Esophagus muscularis mucosa (tissue), 4 donors: Measurements from ENCODE around the gene JMJD1C. TPM values are rescaled to one million over a fixed set of nuclear protein-coding genes. Genes with fewer than 3 reads are reported as not detected.
A peak's percentile ranks its signal among the peaks of the same experiment; 100 is the strongest.

ENCODE experiments used
- DNase-seq: peaks from one replicate; pipeline ENCODE4 v3.0.0-alpha.2; 2017; ENCODE audit errors: extremely low spot score
- H3K27ac ChIP-seq, 4 donors: fragments of 200-600 bp; sonication (generic); replicated peaks in 1 of 4; 1 replicate in 3 of 4; 2 replicates in 1 of 4; pipeline ENCODE4 v1.5.1; 2016 to 2019; ENCODE audit warnings: mild to moderate bottlenecking in 1 of 4
- H3K27me3 ChIP-seq, 4 donors: fragments of 200-600 bp; sonication (generic); one replicate each; pipeline versions ENCODE4 v1.5.1 to v1.6.0; 2016 to 2019
- H3K36me3 ChIP-seq, 4 donors: fragments of 200-600 bp; sonication (generic); one replicate each; pipeline ENCODE4 v1.5.1; 2016 to 2019
- H3K4me1 ChIP-seq, 4 donors: fragments of 200-600 bp; sonication (generic); one replicate each; pipeline ENCODE4 v1.5.1; 2016 to 2019
- H3K4me3 ChIP-seq, 4 donors: fragments of 200-600 bp; sonication (generic); 1 replicate in 2 of 4; 2 replicates in 2 of 4; pipeline ENCODE4 v1.5.1; 2016 to 2019; ENCODE audit warnings: mild to moderate bottlenecking in 4 of 4, moderate library complexity in 1 of 4
- H3K9me3 ChIP-seq, 4 donors: fragments of 200-600 bp; sonication (generic); 1 replicate in 3 of 4; 2 replicates in 1 of 4; pipeline ENCODE4 v1.5.1; 2016 to 2019
- EP300 ChIP-seq: sonication (generic); formaldehyde crosslinking; IDR thresholded peaks from one replicate; pipeline ENCODE4 v1.6.1; 2017; ENCODE audit warnings: antibody characterized with exemption
- POLR2A ChIP-seq: fragments of 450-650 bp; IDR thresholded peaks from one replicate; pipeline ENCODE4 v1.6.1; 2017; ENCODE audit warnings: antibody characterized with exemption, moderate library complexity, mild to moderate bottlenecking, low read depth
- POLR2AphosphoS5 ChIP-seq, 2 donors: sonication (generic); formaldehyde crosslinking; IDR thresholded peaks; one replicate each; pipeline ENCODE4 v1.6.1; 2017; ENCODE audit warnings: antibody characterized with exemption in 2 of 2
- WGBS: methylation state at CpG from one replicate; pipeline ENCODE4 v1.1.5; 2018; 5-methylcytosine and 5-hydroxymethylcytosine counted together
- intact Hi-C: fragments of 100-400 bp; cut with DNase I; formaldehyde crosslinking; loops from one replicate; pipeline ENCODE4 v1.15.1; 2023
- total RNA-seq, 4 donors: library from RNA; depleted of rRNA; stranded (reverse); fragments of >200 nt; gene quantifications; one replicate each; pipeline versions ENCODE4 v1.1.0 to v1.2.1, GENCODE V29; 2016
- TF ChIP-seq, protein P1 (sequence below), 3 experiments: fragments of 200-600 bp in 2 of 3; fragments of 450-650 bp in 1 of 3; sonication (generic) in 2 of 3; IDR thresholded peaks; one replicate each; pipeline ENCODE4 v1.5.1; 2017 to 2019; ENCODE audit warnings: antibody characterized with exemption in 3 of 3, mild to moderate bottlenecking in 2 of 3, moderate library complexity in 1 of 3

JMJD1C gene
- total RNA-seq, 4 donors from 2014 or later: 60.3 to 89.7 (median 79.8) TPM

DNA sequence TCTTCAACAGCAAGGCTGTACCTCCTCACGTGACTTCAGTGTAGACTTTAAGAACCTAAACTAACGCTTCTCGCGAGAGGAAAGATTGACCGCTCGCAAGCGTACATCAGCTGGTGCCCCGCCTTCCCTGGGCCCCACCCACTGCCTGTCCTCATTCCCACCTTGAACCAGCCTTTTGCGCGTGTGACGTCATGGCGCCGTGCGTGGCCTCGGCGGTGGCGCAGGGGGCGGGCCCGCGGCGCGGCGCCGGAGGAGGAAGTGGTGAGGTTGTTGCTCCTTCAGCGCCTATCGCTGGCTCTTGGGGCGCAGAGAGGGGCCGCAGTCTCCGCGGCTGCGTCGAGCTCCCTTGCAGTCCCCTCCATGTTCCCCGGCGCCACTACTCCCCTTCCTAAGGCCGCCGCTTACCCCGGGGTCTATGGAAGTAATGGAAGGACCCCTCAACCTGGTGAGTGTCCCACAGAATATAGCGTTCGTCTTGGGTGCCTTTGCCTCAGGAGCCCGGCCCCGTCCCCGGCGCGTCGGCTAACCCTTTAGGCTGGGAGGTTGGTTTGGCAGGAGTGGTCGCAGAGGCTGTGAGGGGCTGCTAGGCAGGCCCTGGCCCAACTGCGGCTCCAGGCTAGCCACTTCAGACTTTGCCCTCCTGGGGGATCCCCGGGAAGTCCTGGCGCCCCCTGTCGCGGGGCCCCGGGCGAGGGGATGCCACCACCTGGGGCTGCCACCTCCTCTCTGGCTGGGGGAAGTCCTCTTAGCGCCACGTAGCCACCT is 332.5 kb downstream of the JMJD1C start, which contains the start of gene NRBF2:
Gene NRBF2 (plus strand): TSS at position 273 of the 765 bp plus-strand sequence. CDS start 143 bp downstream, at position 416.
- H3K9me3 ChIP-seq: no peaks in the 10 kb centered on the region
- peak within 1 kb of the TSS; percentile 74 to 97 (median 82) for H3K4me3 ChIP-seq
- TF ChIP-seq EP300: no peak
- TF ChIP-seq POLR2A: peak; percentile 95
- TF ChIP-seq POLR2AphosphoS5 (IDR thresholded peaks at IDR 0.05): peak; percentile 98 to 99
- TF ChIP-seq, protein P1, sequence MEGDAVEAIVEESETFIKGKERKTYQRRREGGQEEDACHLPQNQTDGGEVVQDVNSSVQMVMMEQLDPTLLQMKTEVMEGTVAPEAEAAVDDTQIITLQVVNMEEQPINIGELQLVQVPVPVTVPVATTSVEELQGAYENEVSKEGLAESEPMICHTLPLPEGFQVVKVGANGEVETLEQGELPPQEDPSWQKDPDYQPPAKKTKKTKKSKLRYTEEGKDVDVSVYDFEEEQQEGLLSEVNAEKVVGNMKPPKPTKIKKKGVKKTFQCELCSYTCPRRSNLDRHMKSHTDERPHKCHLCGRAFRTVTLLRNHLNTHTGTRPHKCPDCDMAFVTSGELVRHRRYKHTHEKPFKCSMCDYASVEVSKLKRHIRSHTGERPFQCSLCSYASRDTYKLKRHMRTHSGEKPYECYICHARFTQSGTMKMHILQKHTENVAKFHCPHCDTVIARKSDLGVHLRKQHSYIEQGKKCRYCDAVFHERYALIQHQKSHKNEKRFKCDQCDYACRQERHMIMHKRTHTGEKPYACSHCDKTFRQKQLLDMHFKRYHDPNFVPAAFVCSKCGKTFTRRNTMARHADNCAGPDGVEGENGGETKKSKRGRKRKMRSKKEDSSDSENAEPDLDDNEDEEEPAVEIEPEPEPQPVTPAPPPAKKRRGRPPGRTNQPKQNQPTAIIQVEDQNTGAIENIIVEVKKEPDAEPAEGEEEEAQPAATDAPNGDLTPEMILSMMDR (IDR thresholded peaks at IDR 0.05): peak in 2 of 3 experiments; percentile 5 to 13
- no peaks in the 10 kb centered on the region for H3K36me3 ChIP-seq
- intact Hi-C loops: no loop called here
- WGBS: under 1% methylated on average over 22 of the region's 55 CpGs
- DNase-seq: peak; percentile 99
- peak within 1 kb of the TSS; percentile 88 to 96 (median 94) for H3K27ac ChIP-seq
- H3K27me3 ChIP-seq: no peaks in the 10 kb centered on the region
- peaks cover 23 to 37% (median 34%) of the 10 kb centered on the region in 4 donors for H3K4me1 ChIP-seq

GRCh38 chr10:63132651-63133055 is 333.1 kb downstream of the JMJD1C start:
- Histone ChIP-seq H3K27ac (peak overlapping the region; percentile 88 to 96 (median 94)), H3K36me3 (no peaks in the 10 kb centered on the region), H3K4me3 (peak overlapping the region; percentile 74 to 97 (median 82)), H3K9me3 (no peaks in the 10 kb centered on the region), H3K4me1 (peaks cover 23 to 37% (median 34%) of the 10 kb centered on the region in 4 donors), H3K27me3 (no peaks in the 10 kb centered on the region)
- TF ChIP-seq POLR2AphosphoS5 (IDR thresholded peaks at IDR 0.05) (no peak), POLR2A (no peak), EP300 (no peak)
- TF ChIP-seq, protein P1 (IDR thresholded peaks at IDR 0.05): no peak
- DNase-seq: no peak
- intact Hi-C loops: no loop called here
- 71% methylated on average over 6 of the region's 6 CpGs for WGBS

- DNase-seq: no peak
- peaks cover 9 to 13% (median 13%) of the 10 kb centered on the region in 4 donors for H3K4me1 ChIP-seq
- H3K27ac ChIP-seq: no peak overlapping the region
- H3K9me3 ChIP-seq: no peaks in the 10 kb centered on the region
- no peaks in the 10 kb centered on the region for H3K27me3 ChIP-seq
- no peak overlapping the region for H3K4me3 ChIP-seq
- TF ChIP-seq EP300 (no peak), POLR2AphosphoS5 (IDR thresholded peaks at IDR 0.05) (no peak), POLR2A (no peak)
- TF ChIP-seq, protein P1 (IDR thresholded peaks at IDR 0.05): no peak
- 87% methylated on average over 6 of the region's 6 CpGs for WGBS
- H3K36me3 ChIP-seq: no peaks in the 10 kb centered on the region
- intact Hi-C loops: no loop called here
These were observed 335.9 kb downstream of the JMJD1C start for GRCh38 chr10:63129888-63130287.

DNA sequence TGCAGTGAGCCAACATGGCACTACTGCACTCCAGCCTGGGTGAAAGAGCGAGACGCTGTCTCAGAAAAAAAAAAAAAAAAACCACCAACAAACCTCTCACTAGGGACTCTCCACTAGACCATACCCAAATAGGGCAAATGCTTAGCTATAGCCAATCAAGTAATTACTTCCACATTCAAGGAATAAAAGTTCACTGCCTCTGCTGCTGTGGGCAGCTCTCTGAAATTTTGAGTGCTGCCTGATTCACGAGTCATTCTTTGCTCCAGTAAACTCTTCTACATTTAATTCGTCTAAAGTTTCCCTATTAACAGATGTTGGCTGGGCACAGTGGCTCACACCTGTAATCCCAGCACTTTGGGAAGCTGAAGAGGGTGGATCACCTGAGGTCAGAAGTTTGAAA is 337.3 kb downstream of the JMJD1C start:
- no peak for DNase-seq
- no peaks in the 10 kb centered on the region for H3K36me3 ChIP-seq
- no peak overlapping the region for H3K27ac ChIP-seq
- 64% methylated on average over 4 of the region's 4 CpGs for WGBS
- intact Hi-C loops: no loop called here
- TF ChIP-seq EP300 (no peak), POLR2AphosphoS5 (IDR thresholded peaks at IDR 0.05) (no peak), POLR2A (no peak)
- TF ChIP-seq, protein P1 (IDR thresholded peaks at IDR 0.05): no peak
- H3K27me3 ChIP-seq: no peaks in the 10 kb centered on the region
- no peaks in the 10 kb centered on the region for H3K4me1 ChIP-seq
- no peaks in the 10 kb centered on the region for H3K9me3 ChIP-seq
- no peak overlapping the region for H3K4me3 ChIP-seq
